ENCODE measurements around the gene GIMAP8. TPM values are rescaled to one million over a fixed set of nuclear protein-coding genes. Genes with fewer than 3 reads are reported as not detected.
A peak's percentile ranks its signal among the peaks of the same experiment; 100 is the strongest.

GIMAP8 gene
- total RNA-seq, 1 donor from 2014 or later: 7.0 TPM

DNA sequence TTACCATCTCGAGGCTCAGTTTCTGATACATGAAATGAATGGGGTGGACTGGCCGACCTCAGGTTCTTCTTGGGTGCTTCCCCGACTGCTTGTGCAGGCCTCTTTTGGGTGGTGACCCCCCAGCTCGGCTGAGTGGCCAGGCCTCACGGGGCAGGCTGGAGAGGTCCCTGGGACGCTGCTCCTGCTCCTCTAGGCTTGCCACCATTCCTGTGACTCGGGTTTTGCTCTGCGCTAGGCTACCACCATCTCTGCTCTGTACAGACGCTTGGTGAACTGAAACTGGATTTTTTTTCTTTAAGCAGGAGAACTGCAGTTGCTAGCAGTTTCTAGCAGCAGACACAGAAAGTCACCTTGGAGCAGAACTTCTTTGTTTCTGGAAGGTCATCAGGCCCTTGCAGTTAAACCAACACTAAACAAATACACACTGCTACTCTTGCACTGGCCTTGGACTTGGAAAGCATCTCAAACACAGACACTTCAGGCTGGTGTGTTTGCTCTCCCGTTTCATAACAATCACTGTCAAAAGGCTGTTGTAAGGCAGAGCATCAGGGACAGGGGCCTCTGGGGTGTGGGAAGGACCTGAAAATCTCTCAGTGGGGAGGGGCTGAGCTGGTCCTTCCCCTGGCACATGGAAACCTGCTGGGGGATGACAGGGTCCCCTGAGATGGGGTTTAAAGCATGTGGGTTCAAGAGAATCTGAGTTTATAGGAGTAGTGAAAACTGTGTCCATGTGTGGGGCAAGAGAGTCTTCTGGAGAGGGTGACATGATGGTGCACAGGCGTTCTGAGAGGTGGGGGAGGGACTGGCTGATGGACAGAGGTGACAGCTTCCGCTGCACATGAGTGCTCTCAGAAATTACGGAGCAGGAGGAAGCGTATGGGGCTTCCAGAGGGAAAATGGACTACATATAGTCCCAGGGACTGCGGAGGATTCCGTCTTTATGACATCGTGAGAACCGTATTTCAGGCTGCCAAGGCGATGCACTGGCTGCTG, 35.0 kb upstream of the GIMAP8 start:
- DNase-seq (ENCODE audit: low spot score): no peak
- Mint-ChIP-seq H3K4me3 (ENCODE audit: low read depth) (no peak overlapping the region), H3K27ac (no peak overlapping the region), H3K27me3 (ENCODE audit: low read depth) (no peaks in the 10 kb centered on the region), H3K9me3 (no peaks in the 10 kb centered on the region), H3K36me3 (ENCODE audit: low read depth) (peaks cover 10% of the 10 kb centered on the region), H3K4me1 (ENCODE audit: low read depth) (peaks cover 3% of the 10 kb centered on the region)
- intact Hi-C loops (cut with micrococcal nuclease): no loop called here

DNA sequence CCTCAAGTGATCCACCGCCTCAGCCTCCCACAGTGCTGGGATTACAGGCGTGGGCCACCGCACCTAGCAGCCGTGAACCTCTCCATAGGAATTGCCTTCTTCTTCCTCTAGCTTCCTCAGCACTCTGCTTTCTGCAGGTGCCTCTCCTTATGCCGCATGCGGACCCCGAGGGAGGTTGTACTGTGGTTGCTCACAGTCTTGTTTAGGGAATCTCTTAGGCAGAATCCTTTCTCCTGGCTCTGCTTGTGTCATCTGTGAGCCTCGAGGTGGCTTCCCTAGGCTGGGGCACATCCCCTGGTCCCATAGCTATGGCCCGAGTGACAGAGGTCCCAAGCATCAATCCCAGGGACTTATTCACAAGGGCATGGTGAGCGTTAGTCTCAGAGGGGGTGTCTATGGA, 33.2 kb upstream of the GIMAP8 start:
- H3K27me3 Mint-ChIP-seq (ENCODE audit: low read depth): peaks cover 2% of the 10 kb centered on the region
- H3K9me3 Mint-ChIP-seq: no peaks in the 10 kb centered on the region
- intact Hi-C loops (cut with micrococcal nuclease): no loop called here
- no peak overlapping the region for H3K4me3 Mint-ChIP-seq (ENCODE audit: low read depth)
- H3K27ac Mint-ChIP-seq: no peak overlapping the region
- no peak for DNase-seq (ENCODE audit: low spot score)
- peaks cover 10% of the 10 kb centered on the region for H3K4me1 Mint-ChIP-seq (ENCODE audit: low read depth)
- H3K36me3 Mint-ChIP-seq (ENCODE audit: low read depth): no peaks in the 10 kb centered on the region

DNA sequence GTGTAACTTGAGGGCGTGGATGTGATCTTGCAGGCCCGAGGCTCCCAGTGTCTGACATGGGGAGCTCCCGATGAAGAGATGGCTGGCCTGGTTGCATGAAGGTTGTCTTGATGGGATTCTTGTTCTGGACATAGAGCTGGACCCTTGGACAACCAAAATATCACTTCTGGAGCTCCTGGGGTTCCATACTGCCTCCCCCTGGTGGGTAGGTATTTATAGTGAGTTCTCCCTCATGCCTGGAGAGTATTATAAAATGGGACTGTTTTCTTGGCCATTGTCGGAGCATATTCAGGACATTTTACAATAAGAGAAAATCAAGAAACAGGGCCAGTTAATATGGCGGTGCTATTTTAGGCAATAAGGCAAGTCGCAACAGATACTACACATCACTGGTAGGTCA, 32.6 kb upstream of the GIMAP8 start:
- intact Hi-C loops (cut with micrococcal nuclease): no loop called here
- Mint-ChIP-seq H3K27me3 (ENCODE audit: low read depth) (peaks cover 2% of the 10 kb centered on the region), H3K9me3 (no peaks in the 10 kb centered on the region), H3K36me3 (ENCODE audit: low read depth) (no peaks in the 10 kb centered on the region), H3K4me1 (ENCODE audit: low read depth) (peaks cover 10% of the 10 kb centered on the region), H3K4me3 (ENCODE audit: low read depth) (no peak overlapping the region), H3K27ac (no peak overlapping the region)
- DNase-seq (ENCODE audit: low spot score): no peak

DNA sequence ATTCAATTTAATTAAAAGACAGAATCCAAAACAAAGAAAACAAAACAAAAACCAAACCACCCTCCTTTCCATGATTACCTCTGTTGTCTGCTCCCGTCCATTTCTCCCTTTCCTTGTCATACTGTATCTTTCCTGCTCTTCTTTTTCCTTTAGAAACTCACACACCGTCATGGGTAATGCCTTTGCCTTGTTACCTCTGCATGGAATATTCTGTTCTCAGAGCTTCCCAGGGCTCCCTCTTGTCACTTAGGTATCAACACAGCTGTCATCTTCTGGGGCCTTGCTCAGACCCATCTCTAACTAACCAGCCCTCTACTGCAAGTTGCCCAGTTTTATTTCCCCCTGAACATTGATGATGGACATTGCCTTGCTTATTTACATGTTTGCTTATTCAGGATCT, 30.2 kb upstream of the GIMAP8 start:
- peaks cover 10% of the 10 kb centered on the region for H3K4me1 Mint-ChIP-seq (ENCODE audit: low read depth)
- H3K9me3 Mint-ChIP-seq: no peaks in the 10 kb centered on the region
- H3K27ac Mint-ChIP-seq: no peak overlapping the region
- no peak for DNase-seq (ENCODE audit: low spot score)
- peaks cover 2% of the 10 kb centered on the region for H3K27me3 Mint-ChIP-seq (ENCODE audit: low read depth)
- H3K4me3 Mint-ChIP-seq (ENCODE audit: low read depth): no peak overlapping the region
- no peaks in the 10 kb centered on the region for H3K36me3 Mint-ChIP-seq (ENCODE audit: low read depth)
- intact Hi-C loops (cut with micrococcal nuclease): loop anchor here (2.0 to 5.0 kb wide), 2 partner anchors 51 to 133 kb away; partner anchors contain the start of gene REPIN1

DNA sequence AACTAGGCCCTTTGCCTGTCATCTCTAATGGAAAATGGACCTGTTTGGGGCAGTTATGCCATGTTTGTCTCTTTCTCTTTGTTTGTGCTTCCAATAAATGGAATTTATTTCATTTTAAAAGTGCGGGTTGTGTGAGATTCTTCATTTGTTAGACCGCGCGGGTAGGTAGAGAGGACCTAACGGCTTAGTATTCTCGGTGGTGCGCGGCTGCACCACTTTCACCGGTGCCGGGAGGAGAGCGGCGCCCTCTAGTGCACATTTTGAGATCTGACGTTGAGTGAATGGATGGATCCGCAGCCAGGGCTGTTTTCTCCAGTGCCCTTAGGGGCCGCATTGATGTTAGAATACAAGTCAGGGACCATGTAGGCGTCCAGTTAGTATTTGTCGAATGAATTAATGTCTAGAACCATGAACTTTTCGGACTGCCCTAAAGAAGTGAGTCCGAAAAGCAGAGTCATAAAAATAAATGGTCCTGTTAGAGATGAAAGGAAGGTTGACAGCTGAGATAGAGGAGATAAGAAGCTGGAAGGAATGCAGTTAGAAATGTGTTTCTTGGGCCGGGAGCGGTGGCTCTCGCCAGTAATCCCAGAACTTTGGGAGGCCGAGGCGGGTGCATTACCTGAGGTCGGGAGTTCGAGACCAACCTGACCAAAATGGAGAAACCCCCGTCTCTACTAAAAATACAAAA, 29.3 kb upstream of the GIMAP8 start:
- no peak overlapping the region for H3K27ac Mint-ChIP-seq
- peak; percentile 79 for DNase-seq (ENCODE audit: low spot score)
- peaks cover 10% of the 10 kb centered on the region for H3K4me1 Mint-ChIP-seq (ENCODE audit: low read depth)
- intact Hi-C loops (cut with micrococcal nuclease): loop anchor here (1.0 to 5.0 kb wide), 5 partner anchors 14 to 134 kb away; partner anchors contain the start of genes REPIN1 and ZNF775
- H3K4me3 Mint-ChIP-seq (ENCODE audit: low read depth): no peak overlapping the region
- no peaks in the 10 kb centered on the region for H3K9me3 Mint-ChIP-seq
- H3K36me3 Mint-ChIP-seq (ENCODE audit: low read depth): no peaks in the 10 kb centered on the region
- peaks cover 2% of the 10 kb centered on the region for H3K27me3 Mint-ChIP-seq (ENCODE audit: low read depth)

DNA sequence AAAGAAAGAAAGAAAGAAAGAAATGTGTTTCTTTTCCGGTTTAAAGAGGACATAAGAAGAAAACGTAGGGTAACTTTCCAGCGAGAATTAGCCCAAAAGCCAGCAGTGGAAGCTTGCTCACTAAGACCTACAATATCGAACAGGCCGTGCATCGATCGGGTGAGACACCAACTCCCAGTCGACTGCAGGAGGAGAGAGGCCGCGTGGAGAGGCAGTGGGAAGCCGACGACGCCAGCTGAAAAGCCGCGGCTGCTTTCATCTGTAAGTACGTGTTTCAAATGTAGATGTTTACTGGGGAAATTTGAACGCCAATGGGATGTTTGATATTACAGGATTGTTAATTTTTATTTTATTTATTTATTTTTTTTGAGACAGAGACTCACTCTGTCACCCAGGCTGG, 28.6 kb upstream of the GIMAP8 start:
- intact Hi-C loops (cut with micrococcal nuclease): loop anchor here (1.0 to 5.0 kb wide), 5 partner anchors 15 to 135 kb away; partner anchors contain the start of genes REPIN1 and ZNF775
- Mint-ChIP-seq H3K36me3 (ENCODE audit: low read depth) (no peaks in the 10 kb centered on the region), H3K27ac (no peak overlapping the region), H3K27me3 (ENCODE audit: low read depth) (peaks cover 2% of the 10 kb centered on the region), H3K4me1 (ENCODE audit: low read depth) (peaks cover 10% of the 10 kb centered on the region), H3K4me3 (ENCODE audit: low read depth) (no peak overlapping the region), H3K9me3 (no peaks in the 10 kb centered on the region)
- no peak for DNase-seq (ENCODE audit: low spot score)

DNA sequence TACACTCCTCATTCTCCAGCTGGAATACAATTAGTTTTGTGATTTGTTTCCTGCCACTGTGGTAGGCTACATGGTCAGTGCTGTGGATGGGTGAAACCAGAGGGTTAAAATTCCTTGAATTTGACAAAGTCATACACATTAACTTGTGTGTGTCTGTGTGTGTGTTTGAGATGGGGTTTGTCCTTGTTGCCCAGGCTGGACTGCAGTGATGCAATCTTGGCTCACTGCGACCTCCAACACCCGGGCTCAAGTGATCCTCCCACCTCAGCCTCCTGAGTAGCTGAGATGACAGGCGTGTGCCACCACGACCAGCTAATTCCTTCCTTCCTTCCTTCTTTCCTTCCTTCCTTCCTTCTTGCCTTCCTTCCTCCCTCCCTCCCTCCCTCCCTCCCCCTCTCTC, 24.8 kb upstream of the GIMAP8 start:
- intact Hi-C loops (cut with micrococcal nuclease): no loop called here
- no peak for DNase-seq (ENCODE audit: low spot score)

DNA sequence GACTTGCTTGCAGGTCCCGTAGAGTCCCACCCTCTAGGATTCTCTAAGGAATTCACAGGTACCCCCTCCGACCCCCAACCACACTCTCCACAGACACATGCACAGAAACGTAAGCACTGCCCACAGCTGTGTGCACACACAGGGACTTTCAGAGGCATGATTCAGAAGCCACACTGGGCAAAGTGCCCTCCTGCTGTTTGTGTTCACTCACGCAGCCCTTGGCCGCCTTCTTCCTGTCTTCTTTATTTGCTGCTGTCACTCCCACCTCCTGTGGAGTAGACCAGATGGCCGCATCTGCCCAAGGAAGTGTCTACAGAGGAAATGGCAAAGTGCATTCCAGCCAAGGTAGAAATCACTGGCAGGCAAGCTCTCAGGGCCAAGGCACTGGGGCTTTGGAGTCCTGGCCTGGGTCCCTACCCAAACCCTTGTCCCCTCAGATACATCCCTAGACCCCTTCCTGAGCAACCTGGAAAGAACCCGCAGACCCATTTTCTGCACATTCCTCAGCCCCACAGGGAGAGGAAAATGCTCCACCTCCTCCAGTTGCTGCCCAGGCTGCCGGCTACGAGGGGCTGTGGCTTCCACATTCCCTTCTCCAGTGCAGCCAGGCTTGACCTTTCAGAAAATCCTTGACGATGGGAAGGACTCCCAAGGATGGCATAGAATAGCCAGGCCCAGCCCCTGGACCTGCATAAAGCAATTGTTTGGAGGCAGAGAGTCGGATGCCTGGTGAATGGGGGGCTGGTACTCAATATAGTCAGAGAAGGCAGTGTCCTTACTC, 21.6 kb upstream of the GIMAP8 start:
- intact Hi-C loops (cut with micrococcal nuclease): no loop called here
- Mint-ChIP-seq H3K4me3 (ENCODE audit: low read depth) (no peak overlapping the region), H3K27ac (no peak overlapping the region), H3K4me1 (ENCODE audit: low read depth) (peaks cover 28% of the 10 kb centered on the region), H3K36me3 (ENCODE audit: low read depth) (no peaks in the 10 kb centered on the region), H3K27me3 (ENCODE audit: low read depth) (peaks cover 2% of the 10 kb centered on the region), H3K9me3 (no peaks in the 10 kb centered on the region)
- DNase-seq (ENCODE audit: low spot score): no peak

More for the DNA sequence above, 24.8 kb upstream of the GIMAP8 start:
- H3K9me3 Mint-ChIP-seq: no peaks in the 10 kb centered on the region
- H3K27me3 Mint-ChIP-seq (ENCODE audit: low read depth): peaks cover 2% of the 10 kb centered on the region
- H3K36me3 Mint-ChIP-seq (ENCODE audit: low read depth): no peaks in the 10 kb centered on the region
- no peak overlapping the region for H3K27ac Mint-ChIP-seq
- peaks cover 15% of the 10 kb centered on the region for H3K4me1 Mint-ChIP-seq (ENCODE audit: low read depth)
- no peak overlapping the region for H3K4me3 Mint-ChIP-seq (ENCODE audit: low read depth)

DNA sequence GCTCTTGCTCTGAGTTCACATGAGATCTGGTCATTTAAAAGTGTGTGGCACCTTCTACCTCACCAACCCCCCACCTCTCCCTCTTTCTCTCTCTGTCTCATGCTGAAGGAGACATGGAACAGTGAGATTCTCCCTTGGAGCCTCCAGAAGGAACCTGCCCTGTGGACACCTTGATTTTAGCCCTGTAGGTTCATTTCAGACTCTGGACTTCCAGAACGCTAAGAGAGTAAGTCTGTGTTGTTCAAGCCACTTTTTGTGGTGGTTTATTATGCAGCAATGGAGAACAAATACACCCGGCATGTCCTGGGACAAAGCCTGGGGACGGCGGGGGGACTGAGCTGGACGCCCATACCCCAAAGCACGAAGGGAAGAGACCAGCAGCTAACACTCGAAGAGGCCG, 20.7 kb upstream of the GIMAP8 start:
- H3K27me3 Mint-ChIP-seq (ENCODE audit: low read depth): peaks cover 2% of the 10 kb centered on the region
- intact Hi-C loops (cut with micrococcal nuclease): no loop called here
- H3K9me3 Mint-ChIP-seq: no peaks in the 10 kb centered on the region
- no peak overlapping the region for H3K27ac Mint-ChIP-seq
- H3K36me3 Mint-ChIP-seq (ENCODE audit: low read depth): no peaks in the 10 kb centered on the region
- peaks cover 32% of the 10 kb centered on the region for H3K4me1 Mint-ChIP-seq (ENCODE audit: low read depth)
- H3K4me3 Mint-ChIP-seq (ENCODE audit: low read depth): no peak overlapping the region
- DNase-seq (ENCODE audit: low spot score): no peak

DNA sequence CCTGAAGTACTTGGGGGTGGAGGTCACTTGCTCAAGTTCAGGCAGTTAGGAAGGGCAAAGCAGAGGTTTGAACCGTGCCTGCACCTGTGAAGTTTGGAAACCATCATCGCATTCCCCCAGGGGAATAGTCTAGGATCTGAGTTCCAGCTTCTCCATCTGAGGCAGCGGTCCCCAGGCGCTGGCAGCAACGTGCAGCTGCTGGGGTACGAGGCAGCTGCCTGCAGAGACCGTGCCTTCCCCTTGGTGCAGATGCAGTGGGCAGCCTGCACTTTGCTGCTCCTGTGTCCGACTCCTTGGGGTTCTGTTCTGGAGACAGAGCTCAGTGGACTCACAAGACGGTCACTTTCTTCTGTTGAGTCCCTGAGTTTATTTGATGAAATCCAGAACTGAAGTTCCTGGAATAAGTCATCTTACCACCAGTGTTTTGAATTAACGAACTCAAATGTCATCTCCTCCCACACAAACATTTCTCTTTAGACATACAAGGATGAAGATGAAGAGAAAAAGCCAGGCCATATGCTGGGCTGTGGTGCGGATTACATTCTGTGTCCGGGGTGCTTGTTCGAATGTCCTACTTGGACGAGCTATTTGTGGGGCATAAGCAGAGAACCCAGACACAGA, 19.9 kb upstream of the GIMAP8 start:
- Mint-ChIP-seq H3K4me1 (ENCODE audit: low read depth) (peaks cover 37% of the 10 kb centered on the region), H3K4me3 (ENCODE audit: low read depth) (no peak overlapping the region), H3K9me3 (no peaks in the 10 kb centered on the region), H3K27ac (peak overlapping the region; percentile 16), H3K27me3 (ENCODE audit: low read depth) (peaks cover 2% of the 10 kb centered on the region), H3K36me3 (ENCODE audit: low read depth) (no peaks in the 10 kb centered on the region)
- intact Hi-C loops (cut with micrococcal nuclease): no loop called here
- DNase-seq (ENCODE audit: low spot score): no peak

DNA sequence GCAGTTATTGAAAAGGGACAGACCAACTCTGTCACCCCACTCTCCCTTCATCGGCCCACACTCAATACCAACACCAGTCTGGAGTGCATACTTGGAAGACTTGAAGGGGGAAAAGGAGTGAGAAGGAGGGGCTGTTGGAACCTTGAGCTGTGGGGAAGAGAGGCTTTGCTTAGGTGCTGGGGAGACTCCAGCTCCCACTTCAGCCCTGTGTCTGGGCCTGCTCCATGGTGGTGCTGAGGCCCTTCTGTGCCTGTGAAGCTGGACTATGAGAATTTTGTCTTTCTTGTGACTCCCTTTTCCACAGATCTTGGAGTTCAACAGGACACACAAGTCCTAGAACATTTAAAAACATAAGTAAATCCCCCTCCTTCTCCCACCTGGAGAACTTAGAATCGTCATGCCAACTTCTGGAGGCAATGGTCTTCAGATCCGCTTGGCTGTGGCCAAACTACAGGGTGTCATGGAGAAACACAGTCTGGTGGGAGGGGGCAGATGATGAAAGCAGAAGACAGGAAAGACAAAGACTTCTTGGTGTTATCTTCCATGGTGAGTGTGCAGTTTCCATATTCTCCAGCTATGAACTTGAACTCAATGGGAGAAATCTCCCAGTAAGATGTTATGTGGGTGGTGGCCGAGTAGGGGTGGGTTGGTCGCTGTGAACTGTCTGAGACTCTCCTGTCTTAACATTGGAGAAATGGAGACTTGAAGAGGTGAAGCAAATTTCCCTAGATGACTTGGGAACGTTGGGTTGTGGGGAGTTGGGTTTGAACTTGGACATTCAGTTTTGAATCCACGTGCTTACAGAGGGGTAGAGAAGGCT, 18.4 kb upstream of the GIMAP8 start:
- DNase-seq (ENCODE audit: low spot score): no peak
- Mint-ChIP-seq H3K27me3 (ENCODE audit: low read depth) (peaks cover 2% of the 10 kb centered on the region), H3K36me3 (ENCODE audit: low read depth) (no peaks in the 10 kb centered on the region), H3K4me3 (ENCODE audit: low read depth) (no peak overlapping the region), H3K9me3 (no peaks in the 10 kb centered on the region), H3K4me1 (ENCODE audit: low read depth) (peaks cover 42% of the 10 kb centered on the region), H3K27ac (no peak overlapping the region)
- intact Hi-C loops (cut with micrococcal nuclease): no loop called here

Data from activated T-helper 2 cell treated with anti-CD3 and anti-CD28 coated beads, Interferon-gamma antibody, Interleukin-2, Interleukin-4, amounts not matched to agents 10 μg/mL and 5 μg/mL and 100 μg/mL, durations not matched to agents 14 hours and 24 hours and 36 hours (primary cell).